ENCODE results near the gene RNGTT.
A peak's percentile ranks its signal among the peaks of the same experiment; 100 is the strongest.
"Not testable (repeated sequence)": the region's sequence is repeated elsewhere in the genome, so short reads cannot be mapped to it uniquely, and the experiment has no call there.

Gene RNGTT

DNA sequence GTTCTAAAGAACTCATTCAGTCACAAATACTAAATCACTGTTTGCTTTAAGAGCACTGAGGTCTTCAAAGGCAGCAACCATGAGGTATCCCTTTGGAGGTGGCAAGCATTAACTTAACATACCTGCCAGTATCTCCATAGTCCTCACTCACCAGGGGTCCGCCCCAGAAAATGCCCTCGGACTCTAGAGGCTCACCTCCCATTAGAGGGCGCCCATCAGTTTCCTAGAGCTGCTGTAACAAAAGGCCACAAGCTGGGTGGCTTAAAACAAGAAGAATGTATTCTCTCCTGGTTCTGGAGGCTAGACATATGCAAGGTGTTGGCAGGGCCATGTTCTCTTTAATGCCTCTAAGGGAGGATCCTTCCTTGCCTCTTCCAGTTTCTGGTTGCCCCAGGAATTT lies 12.0 kb upstream of the RNGTT start:
- DNase-seq, result peak; percentile 12
- in situ Hi-C loops (cut with MboI; ENCODE audit: low pct_unique_long_range_greater_than_20kb, low sequenced_read_pairs), result no loop called here

DNA sequence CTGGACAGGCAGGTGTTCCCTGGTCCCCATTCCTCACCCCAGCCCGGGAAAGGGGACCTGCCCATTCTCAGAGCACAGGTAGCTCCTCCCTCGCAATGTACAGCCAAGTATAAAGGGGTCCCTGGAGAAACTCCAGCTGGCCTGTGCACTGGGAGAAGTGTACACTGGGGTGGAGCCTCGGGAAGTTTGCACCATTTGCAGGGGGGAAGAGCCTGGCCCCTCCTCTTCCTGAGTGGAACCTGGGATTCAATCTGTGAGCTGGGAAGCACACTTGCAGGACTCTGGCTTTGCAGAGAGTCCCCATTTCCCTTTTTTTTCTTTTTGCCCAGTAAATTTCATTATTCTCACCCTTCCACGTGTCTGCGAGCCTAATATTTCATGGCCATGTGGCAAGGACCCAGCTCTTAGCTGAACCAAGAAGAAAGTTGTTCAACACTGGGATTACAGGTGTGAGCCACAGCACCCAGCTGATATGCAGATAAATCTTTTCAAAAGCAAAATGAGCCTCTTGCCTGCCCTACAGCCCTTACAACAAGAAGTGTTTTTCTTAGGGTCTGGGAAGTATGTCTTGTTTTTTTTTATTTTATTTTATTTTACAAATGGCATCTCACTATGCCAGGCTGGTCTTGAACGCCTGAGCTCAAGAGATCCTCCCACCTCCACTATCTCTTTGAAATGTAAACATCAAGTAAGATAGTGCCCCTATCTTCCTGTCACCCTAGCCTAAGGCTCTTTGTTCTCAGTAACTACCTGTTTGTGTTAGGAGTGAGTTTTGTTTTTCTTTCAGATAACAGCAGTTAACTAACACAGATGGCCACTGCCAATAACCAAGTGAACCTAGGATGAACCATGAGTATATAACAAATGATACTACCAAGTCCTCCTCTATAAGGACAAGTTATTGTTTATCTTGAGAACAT lies 9.3 kb upstream of the RNGTT start:
- in situ Hi-C loops (cut with MboI; ENCODE audit: low pct_unique_long_range_greater_than_20kb, low sequenced_read_pairs), result no loop called here
- DNase-seq, result no peak

DNA sequence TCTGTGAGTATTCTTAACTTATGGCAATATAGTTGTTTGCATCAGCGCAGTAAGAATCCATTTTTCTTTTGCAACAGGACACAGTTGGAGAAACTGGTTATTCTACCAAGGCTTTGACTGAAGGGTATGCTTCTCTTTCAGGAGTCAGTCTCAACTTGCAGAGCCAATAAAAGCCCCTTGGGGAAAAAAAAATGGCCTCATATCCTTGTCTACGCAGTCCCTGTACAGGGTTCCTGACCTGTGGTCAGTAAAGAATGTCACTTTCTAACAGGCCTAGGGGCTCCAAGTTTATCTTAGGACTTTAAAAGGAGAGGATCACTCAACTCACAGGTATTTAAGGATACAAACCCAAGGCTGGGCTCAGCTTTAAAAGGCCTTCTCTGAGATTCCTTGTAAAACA lies 6.9 kb upstream of the RNGTT start:
- DNase-seq, result no peak
- in situ Hi-C loops (cut with MboI; ENCODE audit: low pct_unique_long_range_greater_than_20kb, low sequenced_read_pairs), result no loop called here

DNA sequence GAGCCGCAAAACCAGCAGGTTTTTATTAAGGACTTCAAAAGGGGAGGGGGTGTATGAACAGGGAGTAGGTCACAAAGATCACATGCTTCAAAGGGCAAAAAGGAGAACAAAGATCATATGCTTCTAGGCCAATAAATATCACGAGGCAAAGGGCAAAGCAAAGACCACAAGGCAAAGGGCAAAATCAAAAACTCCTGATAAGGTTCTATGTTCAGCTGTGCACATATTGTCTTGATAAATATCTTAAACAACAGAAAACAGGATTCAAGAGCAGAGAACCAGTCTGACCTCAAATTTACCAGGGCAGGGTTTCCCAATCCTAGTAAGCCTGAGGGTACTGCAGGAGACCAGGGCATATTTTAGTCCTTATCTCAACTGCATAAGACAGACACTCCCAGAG lies 5.8 kb upstream of the RNGTT start:
- DNase-seq; in situ Hi-C loops (cut with MboI; ENCODE audit: low pct_unique_long_range_greater_than_20kb, low sequenced_read_pairs): not testable (repeated sequence)

DNA sequence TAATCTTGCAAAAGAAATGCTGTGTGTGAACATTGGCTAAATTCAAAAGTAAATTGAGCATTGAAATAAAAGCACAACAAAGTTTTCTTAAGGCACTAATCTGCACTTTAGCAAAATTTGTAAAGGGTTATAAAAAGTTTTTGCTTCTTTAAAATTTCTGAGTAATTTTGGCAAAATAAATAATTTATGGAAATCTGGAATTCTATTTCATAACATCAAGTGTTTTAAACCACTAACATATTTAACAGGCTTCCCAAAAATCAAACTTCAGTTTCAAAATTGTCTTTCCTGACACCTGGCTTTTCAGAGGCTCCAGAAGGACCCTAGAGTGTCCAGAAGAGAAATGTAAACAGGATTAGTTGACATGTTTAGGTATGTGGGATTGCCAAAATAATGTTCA lies 4.5 kb upstream of the RNGTT start:
- DNase-seq, result no peak
- in situ Hi-C loops (cut with MboI; ENCODE audit: low pct_unique_long_range_greater_than_20kb, low sequenced_read_pairs), result no loop called here

DNA sequence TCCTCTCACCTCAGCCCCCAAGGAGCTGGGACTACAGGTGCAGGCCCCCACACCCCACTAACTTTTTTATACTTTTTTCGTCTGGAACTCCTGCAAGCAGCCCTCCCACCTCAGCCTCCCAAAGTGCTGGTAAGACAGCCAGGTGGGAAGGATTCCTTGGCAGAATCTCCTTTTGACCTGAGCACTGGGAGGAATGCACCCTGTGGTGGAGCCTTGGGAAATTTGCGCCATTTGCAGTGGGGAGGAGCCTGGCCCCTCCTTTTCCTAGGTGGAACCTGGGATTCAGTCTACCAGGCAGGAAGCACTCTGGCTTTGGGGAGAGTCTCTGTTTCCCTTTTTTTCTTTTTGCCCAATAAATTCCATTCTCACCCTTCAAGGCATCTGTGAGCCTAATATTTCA lies 2.3 kb upstream of the RNGTT start:
- DNase-seq, result no peak
- in situ Hi-C loops (cut with MboI; ENCODE audit: low pct_unique_long_range_greater_than_20kb, low sequenced_read_pairs), result no loop called here

DNA sequence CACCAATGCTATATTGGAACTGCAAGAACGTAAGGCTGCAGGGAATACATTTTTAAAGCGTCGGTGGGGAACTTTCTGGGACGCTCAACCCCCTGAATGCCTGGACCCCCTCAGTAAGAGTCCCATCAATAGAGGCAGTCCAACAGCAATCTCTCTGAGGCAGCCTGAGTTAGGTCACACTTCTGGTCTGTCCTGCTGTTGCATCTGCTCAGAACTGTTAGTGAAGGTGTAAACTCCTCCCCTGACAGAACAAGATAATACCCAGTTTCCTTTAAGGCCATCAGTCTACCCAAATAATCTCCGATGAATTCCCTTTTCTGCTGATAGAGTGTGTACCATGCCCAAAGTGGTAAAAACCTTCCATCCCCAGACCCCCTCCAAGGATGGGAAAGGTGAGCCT lies 1.1 kb upstream of the RNGTT start:
- in situ Hi-C loops (cut with MboI; ENCODE audit: low pct_unique_long_range_greater_than_20kb, low sequenced_read_pairs), result no loop called here
- DNase-seq, result no peak

DNA sequence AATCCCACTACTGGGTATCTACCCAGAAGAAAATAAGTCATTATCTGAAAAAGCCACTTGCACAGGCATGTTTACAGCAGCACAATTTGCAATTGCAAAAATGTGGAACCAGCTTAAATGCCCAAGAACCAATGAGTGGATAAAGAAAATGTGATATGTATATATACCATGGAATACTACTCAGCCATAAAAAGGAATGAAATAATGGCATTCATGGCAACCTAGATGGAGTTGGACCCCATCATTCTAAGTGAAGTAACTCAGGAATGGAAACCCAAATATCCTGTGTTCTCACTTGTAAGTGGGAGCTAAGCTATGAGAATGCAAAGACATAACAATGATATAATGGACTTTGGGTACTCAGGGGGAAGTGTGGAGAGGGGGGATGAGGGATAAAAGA lies 4.6 kb downstream of the RNGTT start:
- in situ Hi-C loops (cut with MboI; ENCODE audit: low pct_unique_long_range_greater_than_20kb, low sequenced_read_pairs), result no loop called here

DNA sequence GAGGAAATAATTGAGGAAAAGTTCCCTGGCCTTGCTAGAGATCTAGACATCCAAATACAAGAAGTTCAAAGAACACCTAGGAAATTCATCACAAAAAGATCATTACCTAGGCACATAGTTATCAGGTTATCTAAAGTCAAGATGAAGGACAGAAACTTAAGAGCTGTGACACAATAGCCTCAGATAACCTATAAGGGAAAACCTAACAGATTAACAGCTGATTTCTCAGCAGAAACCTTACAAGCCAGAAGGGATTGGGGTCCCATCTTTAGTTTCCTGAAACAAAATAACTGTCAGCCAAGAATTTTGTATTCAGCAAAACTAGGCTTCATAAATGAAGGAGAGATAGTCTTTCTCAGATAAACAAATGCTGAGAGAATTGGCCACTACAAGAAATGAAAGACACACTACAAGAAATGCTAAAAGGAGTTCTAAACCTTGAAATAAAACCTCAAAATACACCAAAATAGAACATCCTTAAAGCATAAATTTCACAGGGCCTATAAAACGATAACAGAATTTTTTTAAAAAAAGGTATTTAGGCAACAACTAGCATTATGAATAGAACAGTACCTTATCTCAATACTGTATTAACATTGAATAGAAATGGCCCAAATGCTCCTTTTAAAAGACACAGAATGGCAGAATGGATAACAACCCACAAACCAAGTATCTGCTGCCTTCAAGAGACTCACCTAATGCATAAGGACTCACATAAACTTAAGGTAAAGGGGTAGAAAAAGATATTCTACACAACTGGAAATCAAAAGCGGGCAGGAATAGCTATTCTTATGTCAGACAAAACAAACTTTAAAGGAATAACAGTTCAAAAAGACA lies 9.7 kb downstream of the RNGTT start:
- in situ Hi-C loops (cut with MboI; ENCODE audit: low pct_unique_long_range_greater_than_20kb, low sequenced_read_pairs), result no loop called here
- DNase-seq, result no peak

More for the DNA sequence above, 4.6 kb downstream of the RNGTT start:
- no peak for DNase-seq

DNA sequence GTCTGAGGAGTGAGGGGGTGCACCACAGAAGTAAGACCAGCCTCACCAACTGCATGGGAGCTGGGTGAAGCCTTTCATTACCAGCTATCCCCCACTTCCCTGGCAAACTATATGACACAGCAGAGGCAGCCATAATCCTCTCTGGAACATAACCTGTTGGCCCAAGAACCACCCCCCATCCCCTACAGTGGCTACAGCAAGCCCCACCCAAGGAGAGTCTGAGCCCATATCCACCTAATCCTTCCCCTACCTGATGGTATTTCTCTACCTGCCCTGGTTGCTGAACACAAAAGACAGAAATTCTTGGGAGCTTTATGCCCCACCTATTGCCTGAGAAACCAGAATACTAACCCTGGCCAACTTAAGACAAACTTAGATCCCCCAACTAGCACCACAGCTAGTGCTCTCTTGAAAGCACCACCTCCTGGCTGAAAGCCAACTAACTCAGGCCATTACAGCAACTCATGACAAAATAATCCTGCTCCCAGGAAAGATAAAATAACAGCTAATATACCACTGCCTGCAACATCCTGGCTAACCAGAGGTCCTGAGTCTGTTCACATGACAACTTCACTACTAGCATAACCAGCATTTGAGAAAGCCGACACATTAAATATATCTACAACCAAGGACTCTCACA lies 11.2 kb downstream of the RNGTT start:
- no peak for DNase-seq
- in situ Hi-C loops (cut with MboI; ENCODE audit: low pct_unique_long_range_greater_than_20kb, low sequenced_read_pairs), result no loop called here

DNA sequence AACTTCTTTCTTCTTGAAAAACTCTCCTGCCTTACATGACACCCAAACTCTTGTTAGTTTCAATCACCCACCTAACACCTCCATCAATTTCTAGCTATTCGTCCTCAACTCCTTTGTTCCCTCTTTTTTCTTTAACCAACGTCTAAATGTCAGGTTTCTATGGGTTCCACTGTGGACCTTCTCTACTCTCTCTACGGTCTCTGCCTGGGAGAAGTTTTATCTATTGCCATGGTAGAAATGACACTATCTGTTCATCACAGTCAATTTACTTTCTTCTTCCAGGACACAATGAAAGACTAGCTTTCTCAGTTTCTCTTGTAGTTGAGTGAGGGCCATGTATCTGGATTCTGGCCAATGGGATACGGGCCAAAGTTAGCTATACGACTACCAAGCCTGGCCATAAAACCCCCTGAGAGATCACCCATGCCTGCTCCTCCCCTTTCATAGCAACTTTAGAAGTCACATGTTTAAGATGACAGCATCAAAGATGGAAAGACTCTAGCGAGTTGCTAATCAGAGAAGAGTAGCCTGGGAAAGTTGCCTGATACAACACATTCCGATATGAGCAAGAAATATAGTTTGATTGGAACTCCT lies 17.9 kb downstream of the RNGTT start:
- no peak for DNase-seq
- in situ Hi-C loops (cut with MboI; ENCODE audit: low pct_unique_long_range_greater_than_20kb, low sequenced_read_pairs), result no loop called here

DNA sequence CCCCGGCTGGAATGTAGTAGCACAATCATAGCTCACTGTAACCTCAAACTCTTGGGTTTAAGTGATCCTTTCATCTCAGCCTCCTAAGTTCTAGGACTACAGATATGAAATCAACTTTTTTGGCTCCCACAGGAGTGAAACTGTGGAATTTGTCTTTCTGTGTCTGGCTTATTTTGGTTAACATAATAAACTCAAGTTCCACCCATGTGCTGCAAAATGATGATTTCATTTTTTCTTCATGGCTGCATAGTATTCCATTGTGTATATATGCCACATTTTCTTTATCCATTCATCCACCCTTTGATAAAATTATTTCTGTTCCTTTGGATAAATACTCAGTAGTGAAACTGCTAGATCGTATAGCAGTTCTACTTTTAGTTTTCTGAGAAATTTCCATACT lies 29.9 kb downstream of the RNGTT start:
- DNase-seq, result no peak
- in situ Hi-C loops (cut with MboI; ENCODE audit: low pct_unique_long_range_greater_than_20kb, low sequenced_read_pairs), result no loop called here

DNA sequence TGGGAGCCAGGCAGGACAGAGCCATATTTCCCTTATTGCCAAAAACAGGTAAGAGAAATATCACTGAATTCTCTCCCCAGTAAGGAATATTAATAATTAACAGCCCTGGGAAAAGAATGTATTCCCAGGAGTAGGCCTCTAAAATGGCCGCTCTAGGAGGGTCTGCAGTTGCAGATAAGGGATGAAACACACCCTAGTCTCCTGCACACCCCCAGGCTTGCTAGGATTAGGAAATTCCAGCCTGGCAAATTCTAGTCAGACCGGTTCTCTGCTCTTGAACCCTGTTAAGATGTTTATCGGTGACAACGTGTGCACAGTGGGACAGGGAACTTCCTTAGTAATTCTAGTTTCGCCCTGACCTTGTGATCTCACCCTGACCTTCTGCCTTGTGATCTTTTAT lies 31.4 kb downstream of the RNGTT start:
- in situ Hi-C loops (cut with MboI; ENCODE audit: low pct_unique_long_range_greater_than_20kb, low sequenced_read_pairs); DNase-seq: not testable (repeated sequence)

DNA sequence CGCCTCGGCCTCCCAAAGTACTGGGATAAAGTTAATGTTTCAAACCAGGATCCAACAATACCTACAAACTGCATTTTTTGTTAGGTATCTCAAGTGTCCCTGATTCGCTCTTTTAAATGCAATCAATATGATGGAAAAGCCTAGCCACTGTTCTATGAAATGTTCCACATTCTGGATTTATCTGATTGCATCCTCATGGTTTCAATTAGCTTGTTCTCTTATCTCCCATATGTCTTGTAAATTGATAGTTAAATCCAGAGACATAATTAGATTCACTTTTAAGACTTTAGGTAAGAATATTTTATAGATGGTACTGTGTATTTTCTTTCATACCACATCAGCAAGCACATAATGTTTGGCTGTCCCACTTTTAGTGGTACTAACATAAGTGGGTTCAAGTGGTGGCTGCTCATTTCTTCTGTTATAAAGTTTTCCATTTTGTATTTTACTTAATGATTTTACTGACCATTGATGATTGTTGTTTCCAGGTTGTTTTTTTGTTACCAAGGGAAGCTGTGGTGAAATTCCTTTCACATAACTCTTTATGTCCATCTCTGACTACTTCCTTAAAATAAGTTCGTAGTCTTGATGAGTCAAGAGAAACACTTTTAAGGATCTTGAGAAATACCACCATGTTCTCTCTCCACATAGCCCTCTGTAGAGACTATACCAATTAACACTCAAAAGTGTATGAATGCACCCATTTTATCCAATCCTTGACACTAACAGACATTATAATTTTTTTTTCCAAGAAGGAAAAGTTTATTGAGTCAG lies 40.5 kb downstream of the RNGTT start:
- peak; percentile 55 for DNase-seq
- in situ Hi-C loops (cut with MboI; ENCODE audit: low pct_unique_long_range_greater_than_20kb, low sequenced_read_pairs), result no loop called here

DNA sequence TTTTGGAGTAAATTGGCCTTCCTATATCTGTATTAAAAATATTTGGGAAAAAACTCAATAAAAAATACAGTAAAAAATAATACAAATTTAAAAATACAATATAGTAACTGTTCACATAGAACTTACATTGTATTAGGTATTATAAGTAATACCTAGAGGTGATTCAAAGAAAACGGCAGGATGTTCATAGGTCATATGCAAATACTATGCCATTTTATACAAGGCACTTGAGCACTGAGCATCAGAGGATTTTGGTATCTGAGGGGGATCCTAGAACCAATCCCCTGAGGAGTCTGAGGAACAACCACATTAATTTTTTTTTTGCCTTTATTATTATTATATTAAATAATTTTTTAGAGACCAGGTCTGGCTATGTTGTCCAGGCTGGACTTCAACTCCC lies 41.7 kb downstream of the RNGTT start:
- in situ Hi-C loops (cut with MboI; ENCODE audit: low pct_unique_long_range_greater_than_20kb, low sequenced_read_pairs), result no loop called here
- no peak for DNase-seq

DNA sequence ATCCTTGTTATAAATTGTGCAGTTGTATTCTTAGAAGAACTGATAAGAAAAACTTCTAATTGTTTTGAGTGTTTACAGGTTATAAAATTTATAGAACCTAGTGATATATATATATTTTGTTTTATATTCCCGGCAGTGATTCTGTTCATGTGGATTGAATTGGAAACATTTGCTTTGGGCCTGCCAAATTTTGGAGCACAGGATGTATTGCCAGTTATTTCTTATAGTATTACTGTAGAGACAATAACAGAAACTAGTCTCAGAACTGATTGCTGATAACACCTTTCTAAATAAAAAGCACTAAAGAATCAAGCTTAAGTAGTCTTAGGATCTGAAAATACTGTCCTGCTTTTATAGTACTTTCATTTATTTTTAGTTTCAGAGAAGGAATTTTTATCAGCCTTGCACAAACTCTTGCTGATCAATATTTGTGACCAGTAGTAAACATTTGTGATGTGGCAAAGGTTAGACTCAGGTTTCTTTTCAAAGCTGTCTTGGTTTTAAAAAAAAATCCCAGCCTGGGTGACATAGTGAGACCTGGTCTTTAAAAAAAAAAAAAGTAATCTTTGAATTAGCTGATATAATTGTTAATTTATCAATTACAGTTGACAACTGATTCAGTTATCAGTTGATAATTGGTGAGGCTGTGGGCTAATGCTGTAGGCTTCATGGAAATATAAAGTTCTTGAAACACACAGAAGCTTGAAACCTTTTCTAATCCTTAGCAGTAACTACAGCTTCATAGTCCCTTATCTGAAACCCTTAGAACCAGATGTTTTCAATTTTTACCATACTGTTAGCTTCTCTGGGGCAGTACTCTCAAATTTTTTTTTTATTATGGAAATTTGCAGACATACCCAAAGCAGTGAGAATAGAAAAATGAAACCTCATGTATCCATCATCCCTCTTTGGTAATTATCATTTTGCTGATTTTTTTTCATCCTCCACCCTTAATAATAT lies 42.4 kb downstream of the RNGTT start:
- in situ Hi-C loops (cut with MboI; ENCODE audit: low pct_unique_long_range_greater_than_20kb, low sequenced_read_pairs), result no loop called here
- no peak for DNase-seq

DNA sequence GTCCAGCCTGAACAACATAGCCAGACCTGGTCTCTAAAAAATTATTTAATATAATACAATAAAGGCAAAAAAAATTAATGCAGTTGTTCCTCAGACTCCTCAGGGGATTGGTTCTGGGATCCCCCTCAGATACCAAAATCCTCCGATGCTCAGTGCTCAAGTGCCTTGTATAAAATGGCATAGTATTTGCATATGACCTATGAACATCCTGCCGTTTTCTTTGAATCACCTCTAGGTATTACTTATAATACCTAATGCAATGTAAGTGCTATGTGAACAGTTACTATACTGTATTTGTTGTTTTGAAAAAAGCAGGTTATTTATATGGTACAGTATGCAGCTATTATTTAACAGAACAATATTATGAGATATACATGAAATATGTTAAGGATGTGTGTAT lies 43.3 kb downstream of the RNGTT start:
- in situ Hi-C loops (cut with MboI; ENCODE audit: low pct_unique_long_range_greater_than_20kb, low sequenced_read_pairs), result no loop called here
- no peak for DNase-seq

DNA sequence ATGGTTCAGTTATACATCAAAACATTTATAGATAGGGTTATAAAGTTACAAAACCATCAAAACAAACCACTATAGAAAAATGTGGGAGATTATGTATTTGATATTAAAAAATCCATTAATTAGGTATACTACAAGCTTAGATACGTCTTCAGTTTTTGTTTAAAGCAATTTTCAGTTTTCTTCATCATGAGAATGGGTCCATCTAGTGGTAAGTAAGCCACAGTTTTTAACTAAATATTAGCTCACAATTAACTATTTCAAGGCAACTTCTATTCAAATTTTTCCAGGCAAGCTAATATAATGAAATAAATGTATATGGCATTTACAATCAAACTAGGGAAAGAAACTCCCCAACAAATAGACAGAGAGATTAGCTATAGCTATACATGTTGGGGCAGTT lies 44.4 kb downstream of the RNGTT start:
- in situ Hi-C loops (cut with MboI; ENCODE audit: low pct_unique_long_range_greater_than_20kb, low sequenced_read_pairs), result no loop called here
- peak; percentile 15 for DNase-seq

Measured in KBM-7 (cell line).